Measurements from ENCODE around the gene ITFG1.
A peak's percentile ranks its signal among the peaks of the same experiment; 100 is the strongest.
"Not testable (repeated sequence)": the region's sequence is repeated elsewhere in the genome, so short reads cannot be mapped to it uniquely, and the experiment has no call there.

ITFG1 gene

DNA sequence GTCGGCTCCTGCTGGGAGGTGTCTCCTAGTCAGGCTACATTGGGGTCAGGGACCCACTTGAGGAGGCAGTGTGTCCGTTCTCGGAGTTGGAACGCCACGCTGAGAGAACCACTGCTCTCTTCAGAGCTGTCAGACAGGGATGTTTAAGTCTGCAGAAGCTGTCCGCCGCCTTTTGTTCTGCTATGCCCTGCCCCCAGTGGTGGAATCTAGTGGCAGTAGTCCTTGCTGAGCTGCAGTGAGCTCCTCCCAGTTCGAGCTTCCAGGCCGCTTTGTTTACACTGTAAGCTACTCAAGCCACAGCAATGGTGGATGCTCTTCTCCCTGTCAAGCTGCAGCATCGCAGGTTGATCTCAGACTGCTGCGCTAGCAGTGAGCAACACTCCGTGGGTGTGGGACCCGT, 36.0 kb downstream of the ITFG1 start:
- DNase-seq: no peak

DNA sequence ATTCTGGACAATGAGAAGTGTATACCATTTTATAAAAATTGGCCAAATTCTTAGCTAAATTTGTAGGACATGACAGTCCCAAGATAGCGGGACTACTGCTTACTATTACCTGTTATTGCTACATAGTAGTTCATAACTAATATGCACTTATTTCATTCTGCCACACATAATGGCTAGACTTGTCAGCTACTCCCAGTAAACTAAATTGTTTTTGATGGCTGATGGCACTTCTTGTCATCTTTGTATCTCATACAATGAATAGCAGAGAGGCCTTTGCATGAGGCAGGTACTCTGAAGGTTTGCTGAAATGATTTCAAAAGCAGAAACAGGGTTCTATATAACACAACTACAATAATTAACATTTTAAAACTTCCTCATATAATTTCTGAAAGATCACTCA, 44.0 kb downstream of the ITFG1 start:
- DNase-seq: no peak

DNA sequence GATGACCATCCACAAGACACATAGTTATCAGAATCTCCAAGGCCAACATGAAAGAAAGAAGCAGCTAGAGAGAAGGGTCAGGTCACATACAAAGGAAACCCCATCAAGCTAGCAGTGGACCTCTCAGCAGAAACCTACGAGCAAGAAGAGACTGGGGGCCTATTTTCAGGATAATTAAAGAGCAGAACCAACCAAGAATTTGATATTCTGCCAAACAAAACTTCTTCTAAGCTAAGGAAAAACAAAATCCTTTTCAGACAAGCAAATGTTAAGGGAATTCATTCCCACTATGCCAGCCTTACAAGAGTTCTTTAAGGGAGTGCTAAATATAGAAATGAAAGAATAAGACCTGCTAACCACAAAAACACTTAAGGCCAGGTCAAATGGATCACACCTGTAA, 47.8 kb downstream of the ITFG1 start:
- no peak for DNase-seq

DNA sequence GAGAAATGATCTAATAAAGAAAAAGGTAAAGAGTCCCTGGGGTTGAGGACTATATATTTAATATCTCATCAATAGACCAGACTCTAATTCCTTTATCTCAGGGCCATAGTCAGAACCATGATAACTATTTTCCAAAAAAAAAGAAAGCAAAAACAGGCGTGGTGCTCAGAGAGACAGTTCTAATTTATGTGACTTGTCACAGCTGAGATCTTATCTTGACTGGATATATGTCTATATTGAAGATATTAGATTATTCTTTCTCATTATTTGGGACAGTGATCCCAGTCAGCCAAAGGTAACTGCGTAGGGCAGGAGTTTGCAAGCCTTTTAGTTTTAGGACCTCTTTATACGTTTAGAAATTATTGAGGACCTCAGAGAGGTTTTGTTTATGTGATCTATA, 52.4 kb downstream of the ITFG1 start:
- DNase-seq: no peak

DNA sequence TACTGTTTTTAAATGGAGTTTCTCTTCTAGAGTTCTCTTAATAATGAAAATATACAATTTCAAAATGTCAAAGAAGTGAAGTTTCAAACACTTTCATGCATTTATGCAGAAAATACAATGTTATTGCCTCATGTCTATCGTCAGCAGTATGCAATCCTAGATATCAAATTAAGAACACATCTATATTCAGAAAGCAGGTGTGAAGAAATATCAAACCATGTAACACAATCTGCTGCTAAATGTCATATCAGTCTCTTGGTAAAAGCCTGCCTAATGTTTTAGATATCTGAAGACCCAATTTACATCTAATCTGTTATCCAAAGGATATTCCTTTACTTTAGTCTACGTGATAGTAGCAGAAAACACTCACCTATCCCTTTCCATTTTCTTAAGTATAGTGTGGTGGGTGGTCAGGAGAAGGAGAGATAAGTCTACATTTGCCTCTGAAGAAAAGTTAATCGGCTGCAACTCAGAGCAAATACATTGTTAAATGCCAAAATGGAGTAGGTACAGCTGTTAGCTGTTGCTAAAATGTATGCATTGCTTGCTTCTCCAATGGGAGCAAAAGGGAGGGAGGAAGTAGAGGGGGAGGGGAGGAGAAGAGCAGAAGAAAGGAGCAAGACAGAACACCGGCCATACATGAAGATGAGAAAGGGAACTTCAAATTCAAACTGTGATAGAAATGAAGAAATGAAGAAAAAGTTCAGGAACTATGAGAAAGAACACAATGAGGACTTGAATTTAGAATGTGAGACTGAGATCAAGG, 64.9 kb downstream of the ITFG1 start:
- DNase-seq: no peak

DNA sequence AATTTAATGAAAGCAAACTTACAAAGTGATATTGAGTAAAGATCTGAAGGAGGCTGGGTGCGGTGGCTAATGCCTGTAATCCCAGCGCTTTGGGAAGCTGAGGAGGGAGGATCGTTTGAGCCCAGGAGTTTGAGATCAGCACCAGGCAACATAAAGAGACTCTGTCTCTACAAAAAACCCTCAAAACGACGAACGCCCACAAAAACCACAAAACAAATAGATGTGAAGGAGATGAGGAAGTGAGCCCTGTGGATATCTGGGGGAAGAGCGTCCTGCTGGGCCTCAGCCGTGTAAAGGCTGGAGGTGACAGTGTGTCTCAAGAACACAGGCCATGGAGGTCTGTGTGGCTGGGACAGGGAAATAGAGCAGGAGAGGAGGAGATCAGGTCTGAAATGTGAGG, 68.8 kb downstream of the ITFG1 start:
- DNase-seq: no peak

DNA sequence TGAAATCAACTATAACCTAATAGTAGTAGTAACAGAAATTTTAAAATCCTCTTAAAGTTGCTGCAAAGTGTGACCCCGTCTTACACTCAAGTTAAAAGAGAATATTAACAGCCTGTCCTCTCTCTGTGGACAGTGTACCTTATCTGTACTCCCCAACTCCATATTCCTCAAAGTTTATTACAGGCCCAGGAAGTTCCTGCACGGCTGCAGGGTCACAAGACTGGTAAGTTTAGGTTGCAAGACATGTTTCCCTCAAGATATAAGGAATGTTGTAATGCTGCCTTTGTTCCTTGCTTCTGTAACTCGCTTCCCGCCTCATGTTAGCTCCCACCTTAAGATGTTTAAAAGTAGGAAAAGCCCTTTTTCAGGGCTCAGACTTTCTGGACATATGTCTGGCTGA, 72.2 kb downstream of the ITFG1 start:
- no peak for DNase-seq

DNA sequence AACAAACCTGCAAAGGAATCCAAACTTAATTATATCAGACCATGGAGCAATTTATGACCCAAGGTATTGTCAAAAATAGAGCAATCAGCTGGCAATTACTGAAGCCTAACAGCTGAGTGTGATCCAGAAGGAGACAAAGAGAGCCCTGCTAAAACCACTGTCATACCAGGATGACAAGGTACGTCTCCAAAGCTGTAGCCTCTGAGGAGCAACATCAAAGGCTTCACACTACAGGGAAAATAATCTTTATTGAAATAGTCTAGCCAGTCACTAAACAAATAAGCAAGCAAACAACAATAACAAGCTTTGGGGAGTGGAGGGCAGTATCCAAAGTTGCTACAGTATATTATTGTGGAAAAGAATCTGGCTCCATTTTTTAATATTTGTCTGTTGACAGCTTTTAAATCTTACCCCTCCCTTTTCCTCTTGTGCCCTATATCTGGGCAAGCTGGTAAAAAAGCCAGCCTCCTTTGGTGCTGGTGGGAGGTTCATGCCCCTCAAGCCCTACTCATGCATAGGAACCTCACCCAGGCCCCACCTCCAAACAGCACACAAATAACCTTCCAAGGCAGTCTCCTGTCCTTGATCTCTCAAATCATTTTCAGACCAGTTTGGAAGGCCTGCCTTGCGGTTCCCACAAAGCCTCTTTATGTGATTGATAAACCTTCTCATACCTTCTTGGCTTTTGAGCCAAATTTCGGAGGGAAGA, 73.7 kb downstream of the ITFG1 start:
- no peak for DNase-seq

DNA sequence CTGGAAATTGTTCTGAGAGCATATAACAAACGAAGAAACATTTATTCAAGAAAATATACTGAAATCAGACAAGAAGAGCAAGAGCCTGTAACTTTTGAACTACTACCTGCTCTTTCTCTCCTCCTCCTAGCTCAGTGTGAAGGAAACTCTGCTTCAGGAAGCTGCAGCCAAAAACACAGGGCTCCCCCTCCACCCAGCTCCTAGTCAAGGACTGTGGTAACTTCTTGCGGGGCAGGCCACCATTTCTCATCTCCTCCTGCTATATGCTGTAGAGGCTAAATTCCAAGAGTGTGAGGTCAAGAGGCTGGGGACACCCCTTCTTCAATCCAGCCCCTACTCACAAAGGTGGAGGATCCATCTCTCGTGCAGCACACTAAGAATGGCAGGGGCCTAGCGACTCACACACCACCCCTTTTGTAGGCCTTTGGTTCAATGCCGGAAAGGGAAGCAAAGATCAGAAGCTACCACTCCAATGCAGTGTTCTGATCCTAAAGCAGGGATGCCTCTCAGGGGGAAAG, 74.6 kb downstream of the ITFG1 start:
- DNase-seq: no peak

DNA sequence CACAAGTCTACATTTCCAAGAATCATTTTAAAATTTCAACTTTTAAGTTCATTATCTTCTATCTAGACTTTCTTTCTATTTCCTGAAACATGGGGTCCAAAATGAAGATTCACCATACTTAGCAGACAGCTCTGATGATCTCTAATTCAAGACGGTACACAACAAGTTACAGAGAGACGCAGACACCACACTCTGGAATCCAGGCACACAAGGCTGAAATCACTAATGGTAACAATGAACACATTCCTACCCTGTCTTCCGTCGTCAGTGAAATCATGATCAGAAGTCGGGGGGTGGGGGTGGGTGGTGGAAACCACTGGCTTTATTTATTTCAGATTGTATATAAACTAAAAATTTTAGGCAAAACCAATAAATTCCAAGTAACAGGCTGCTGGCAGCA, 78.5 kb downstream of the ITFG1 start:
- no peak for DNase-seq

DNA sequence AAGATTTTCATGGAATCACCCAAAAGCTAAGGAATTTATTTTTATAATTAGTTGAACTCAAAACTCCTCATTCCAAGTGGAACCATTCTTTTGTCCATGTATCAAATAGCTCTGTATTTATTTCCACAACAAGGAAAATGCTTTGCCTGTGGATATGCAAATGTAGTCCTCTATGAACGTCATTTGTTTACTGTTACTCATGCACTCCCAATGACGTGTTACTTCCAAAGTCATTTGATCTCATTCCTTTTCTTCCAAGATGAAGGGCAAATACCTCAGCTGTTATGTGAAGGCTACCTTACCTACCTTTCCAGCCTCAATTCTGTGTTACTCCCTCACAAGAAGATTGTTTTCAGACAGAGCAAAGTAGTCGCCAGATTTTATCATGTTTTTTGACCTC, 83.7 kb downstream of the ITFG1 start:
- no peak for DNase-seq

DNA sequence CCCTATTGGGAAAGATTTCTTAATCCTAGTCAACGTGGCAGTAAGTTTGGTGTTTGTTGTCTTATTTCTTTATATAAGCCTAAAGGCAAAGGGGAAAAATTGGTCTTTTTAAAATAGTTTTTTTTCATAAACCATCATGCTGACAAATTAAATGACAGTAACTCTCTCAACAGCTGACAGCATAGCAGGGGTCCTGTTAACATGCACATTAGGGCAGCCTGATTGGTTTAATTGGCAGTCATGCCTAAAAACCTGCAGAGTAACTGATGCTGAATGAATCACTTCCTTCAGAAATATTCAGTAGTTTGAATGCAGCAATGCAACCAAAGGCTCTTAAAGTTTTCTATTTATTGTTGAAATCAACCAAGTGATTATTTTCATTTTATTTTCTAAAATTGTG, 85.4 kb downstream of the ITFG1 start:
- DNase-seq: no peak

DNA sequence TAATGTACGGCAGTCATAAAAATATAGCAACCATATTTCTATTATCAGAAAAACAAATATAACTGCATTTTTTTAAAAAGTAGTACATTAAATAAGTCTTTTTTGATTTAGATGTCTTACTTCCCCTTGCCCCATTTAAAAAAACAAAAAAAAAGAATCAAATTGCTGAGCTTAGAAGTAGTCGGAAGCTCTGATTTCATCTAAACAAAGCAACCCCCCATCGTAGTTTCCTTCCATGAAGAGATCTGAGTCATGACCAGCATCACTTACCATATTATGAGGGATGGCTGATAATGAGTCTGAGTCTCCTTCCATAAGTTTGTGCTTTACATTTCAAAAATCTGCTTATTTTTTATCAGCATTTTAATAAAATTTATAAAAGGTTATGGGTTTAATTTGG, 86.2 kb downstream of the ITFG1 start:
- DNase-seq: no peak

DNA sequence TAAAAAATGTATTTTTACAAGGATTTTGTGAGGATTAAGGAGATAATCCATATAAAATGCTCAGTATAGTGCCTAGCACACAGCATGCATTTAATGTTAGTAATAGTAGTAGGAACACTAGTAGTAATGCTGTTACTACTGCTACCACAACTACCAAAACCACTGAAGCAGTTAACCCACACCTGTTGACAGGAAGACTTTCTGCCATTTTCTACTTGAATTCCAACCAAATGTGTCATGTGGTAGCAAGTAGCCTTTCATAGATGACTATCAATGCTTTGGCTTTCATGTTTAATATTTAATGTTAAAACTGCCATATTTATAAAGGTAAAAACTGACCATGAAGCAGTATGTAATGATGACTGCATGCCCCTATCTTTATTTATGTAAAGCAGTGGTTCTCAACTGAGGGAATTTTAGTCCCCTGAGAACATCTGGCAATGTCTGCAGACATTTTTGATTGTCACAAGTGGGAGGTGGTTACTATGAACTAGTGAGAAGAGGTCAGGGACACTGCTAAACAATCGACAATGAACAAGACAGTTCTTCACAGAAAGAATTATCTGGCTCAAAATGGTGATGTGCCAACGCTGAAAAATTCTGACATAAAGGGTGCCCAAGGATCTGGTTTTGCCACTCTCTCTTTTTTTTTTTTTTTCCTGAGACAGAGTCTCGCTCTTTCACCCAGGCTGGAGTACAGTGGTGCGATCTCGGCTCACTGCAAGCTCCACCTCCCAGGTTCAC, 89.4 kb downstream of the ITFG1 start:
- DNase-seq: peak in 6 of 56 donors; percentile 1 to 24 (median 12)

DNA sequence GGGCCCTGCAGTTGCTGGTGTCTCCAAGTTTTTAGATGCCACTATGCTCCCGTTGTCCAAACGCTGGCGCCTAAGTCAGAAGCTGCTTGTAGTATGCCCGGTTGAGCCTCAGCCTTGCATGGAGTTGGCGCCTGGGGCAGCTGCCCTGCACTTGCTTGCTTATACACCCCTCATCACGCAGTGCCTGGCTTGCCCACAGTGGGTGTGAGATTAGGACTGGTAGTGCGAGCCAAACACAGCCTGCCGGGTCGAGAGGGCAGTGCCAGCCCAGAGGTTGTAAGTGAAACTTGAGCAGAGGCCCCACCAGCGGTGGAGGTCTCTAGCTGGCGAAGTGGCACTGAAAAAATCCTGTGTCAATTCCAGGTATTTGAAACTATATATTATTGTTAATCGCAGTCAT, 90.3 kb downstream of the ITFG1 start:
- no peak for DNase-seq

DNA sequence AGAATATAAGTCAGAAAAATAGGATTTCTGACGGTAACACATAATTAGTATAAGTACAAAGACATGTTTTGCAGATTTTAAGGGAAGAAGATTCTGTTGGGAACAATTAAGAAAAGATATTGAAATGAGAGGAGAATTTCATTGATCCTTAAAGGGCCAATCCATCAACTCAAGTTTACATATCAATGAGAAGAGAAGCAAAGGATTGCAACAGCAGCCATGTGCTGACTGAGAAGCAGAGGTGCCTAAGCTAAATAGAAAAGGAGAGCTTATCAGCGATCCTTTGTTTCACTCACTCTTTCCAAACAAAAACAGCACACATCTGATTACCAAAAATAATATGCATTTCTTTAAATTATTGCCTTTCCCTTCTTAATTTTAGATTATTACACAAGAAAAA, 94.6 kb downstream of the ITFG1 start:
- DNase-seq: no peak

DNA sequence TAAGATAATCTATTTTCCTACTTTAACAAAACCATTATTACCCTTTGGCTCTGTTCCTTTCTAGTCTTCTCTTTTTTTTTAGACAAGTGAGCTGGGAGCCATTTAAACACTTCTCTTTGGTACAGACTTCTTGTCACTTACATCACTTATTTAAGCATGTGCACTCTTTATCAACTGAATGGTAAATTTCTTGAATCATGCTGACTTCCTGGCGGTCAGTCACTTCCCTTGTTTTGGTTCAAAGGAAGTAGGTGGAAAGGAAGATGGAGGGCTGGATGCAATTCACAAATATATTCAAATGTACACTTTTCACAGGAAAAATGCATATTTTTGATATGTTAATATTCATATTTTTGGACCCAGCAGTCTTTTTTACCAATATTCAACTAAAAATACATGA, 97.1 kb downstream of the ITFG1 start:
- no peak for DNase-seq

DNA sequence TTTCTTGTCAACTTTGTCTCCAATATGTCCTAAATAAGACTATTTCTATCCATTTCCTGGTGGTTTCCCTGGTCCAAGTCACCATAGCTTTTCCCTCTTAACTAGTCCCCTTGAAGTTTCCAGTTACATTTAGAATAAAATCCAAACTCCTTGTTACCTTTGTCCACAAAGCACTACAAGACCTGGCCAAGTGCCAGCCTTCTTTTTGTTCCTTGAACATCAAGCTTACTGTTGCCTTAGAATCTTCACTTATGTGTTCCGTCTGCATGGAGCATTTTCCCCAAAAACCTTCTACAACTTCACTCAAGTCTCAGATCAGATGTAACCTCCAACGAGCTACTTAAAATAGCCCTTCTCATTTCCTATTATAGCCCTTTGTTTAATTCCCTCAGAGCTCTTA, 101.4 kb downstream of the ITFG1 start:
- DNase-seq: peak in 1 of 56 donors; percentile 25

DNA sequence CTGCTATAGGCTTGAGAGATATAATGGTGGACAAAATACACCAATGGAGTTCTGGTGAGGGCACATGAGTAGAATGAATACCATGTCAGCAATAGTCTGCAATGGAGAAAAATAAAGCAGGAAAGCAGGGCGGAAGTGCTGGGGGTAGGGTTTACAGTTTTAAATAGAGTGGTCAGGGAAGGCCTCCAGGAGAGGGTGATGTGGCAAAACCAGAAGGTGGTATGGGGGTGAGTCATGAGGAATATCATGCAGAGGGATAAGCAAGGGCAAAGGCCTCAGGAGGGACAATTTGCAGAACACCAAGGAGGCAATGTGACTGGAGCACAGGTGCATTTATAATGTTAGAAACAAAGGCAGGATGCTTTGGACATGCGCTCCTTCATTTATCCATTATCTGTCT, 102.0 kb downstream of the ITFG1 start:
- no peak for DNase-seq

DNA sequence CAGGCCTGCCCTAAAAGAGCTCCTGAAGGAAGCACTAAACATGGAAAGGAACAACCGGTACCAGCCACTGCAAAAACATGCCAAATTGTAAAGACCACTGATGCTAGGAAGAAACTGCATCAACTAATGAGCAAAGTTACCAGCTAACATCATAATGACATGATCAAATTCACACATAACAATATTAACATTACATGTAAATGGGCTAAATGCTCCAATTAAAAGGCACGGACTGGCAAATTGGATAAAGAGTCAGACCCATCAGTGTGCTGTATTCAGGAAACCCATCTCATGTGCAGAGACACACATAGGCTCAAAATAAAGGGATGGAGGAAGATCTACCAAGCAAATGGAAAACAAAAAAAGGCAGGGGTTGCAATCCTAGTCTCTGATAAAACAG, 111.8 kb downstream of the ITFG1 start:
- not testable (repeated sequence) for DNase-seq

DNA sequence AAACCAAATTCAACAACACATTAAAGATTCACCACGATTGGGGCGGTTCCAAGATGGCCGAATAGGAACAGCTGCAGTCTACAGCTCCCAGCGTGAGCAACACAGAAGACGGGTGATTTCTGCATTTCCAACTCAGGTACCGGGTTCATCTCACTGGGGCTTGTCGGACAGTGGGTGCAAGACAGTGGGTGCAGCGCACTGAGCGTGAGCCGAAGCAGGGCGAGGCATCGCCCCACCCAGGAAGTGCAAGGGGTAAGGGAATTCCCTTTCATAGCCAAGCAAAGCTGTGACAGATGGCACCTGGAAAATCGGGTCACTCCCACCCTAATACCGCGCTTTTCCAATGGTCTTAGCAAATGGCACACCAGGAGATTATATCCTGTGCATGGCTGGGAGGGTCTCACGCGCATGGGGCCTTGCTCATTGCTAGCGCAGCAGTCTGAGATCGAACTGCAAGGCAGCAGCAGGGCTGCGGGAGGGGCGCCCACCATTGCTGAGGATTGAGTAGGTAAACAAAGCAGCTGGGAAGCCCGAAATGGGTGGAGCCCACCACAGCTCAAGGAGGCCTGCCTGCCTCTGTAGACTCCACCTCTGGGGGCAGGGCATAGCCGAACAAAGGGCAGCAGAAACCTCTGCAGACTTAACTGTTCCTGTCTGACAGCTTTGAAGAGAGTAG, 113.7 kb downstream of the ITFG1 start:
- DNase-seq: not testable (repeated sequence)

DNA sequence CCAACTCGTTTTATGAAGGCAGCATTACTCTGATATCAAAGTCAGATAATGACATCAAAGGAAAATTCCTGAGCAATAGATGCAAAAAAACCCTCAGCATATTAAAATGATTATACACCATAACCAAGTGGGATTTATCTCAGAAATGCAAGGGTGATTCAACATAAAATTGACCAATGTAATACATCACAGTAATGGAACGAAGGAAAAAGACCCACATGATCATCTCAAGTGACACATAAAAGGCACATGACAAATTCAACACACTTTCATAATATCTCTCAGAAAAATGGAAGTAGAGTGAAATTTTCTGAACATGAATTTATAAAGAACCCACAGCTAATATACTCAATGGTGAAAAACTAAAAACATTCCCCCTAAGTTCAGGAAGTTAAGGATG, 118.8 kb downstream of the ITFG1 start:
- no peak for DNase-seq
